GM19351 (cell line): ENCODE measurements around the gene CLECL1.
"Not testable (repeated sequence)": the region's sequence is repeated elsewhere in the genome, so short reads cannot be mapped to it uniquely, and the experiment has no call there.

Experiments
- ATAC-seq: cut with Tn5 transposase; IDR thresholded peaks from one replicate; pipeline ENCODE4 v1.9.1; 2021; ENCODE audit warnings: mild to moderate bottlenecking, moderate library complexity; ENCODE audit not compliant: unreplicated experiment

CLECL1 gene

GRCh38 chr12:9752145-9752933 lies 19.4 kb upstream of the CLECL1 start:
- ATAC-seq = no peak

GRCh38 chr12:9751204-9752144 lies 18.6 kb upstream of the CLECL1 start:
- no peak for ATAC-seq

- peak; percentile 72 for ATAC-seq
These were observed 17.6 kb upstream of the CLECL1 start for GRCh38 chr12:9750276-9751203.

GRCh38 chr12:9749640-9750039 lies 16.7 kb upstream of the CLECL1 start:
- ATAC-seq = no peak

GRCh38 chr12:9745199-9745598 lies 12.3 kb upstream of the CLECL1 start:
- no peak for ATAC-seq

- ATAC-seq = peak; percentile 49
These were observed 9.8 kb upstream of the CLECL1 start for GRCh38 chr12:9742661-9743060.

GRCh38 chr12:9741726-9742125 lies 8.8 kb upstream of the CLECL1 start:
- peak; percentile 82 for ATAC-seq

GRCh38 chr12:9740106-9740750 lies 7.3 kb upstream of the CLECL1 start:
- no peak for ATAC-seq

GRCh38 chr12:9739404-9740105 lies 6.7 kb upstream of the CLECL1 start:
- ATAC-seq = not testable (repeated sequence)

GRCh38 chr12:9738905-9739304 lies 6.0 kb upstream of the CLECL1 start:
- ATAC-seq = not testable (repeated sequence)

GRCh38 chr12:9736936-9737705 lies 4.2 kb upstream of the CLECL1 start:
- ATAC-seq = no peak

GRCh38 chr12:9735601-9736000 lies 2.7 kb upstream of the CLECL1 start:
- no peak for ATAC-seq

GRCh38 chr12:9731797-9732196 lies 1.1 kb downstream of the CLECL1 start:
- no peak for ATAC-seq

- no peak for ATAC-seq
These were observed 1.5 kb downstream of the CLECL1 start for GRCh38 chr12:9731393-9731792.

- ATAC-seq = no peak
These were observed 2.3 kb downstream of the CLECL1 start for GRCh38 chr12:9730591-9730990.

- no peak for ATAC-seq
These were observed 2.9 kb downstream of the CLECL1 start for GRCh38 chr12:9730011-9730410.

GRCh38 chr12:9729082-9729481 lies 3.8 kb downstream of the CLECL1 start:
- ATAC-seq = no peak

GRCh38 chr12:9727813-9728212 lies 5.1 kb downstream of the CLECL1 start:
- ATAC-seq = no peak
